ENCODE results near the gene CST1. TPM values are rescaled to one million over a fixed set of nuclear protein-coding genes. Genes with fewer than 3 reads are reported as not detected.
"Not testable (repeated sequence)": the region's sequence is repeated elsewhere in the genome, so short reads cannot be mapped to it uniquely, and the experiment has no call there.

Gene CST1, protein sequence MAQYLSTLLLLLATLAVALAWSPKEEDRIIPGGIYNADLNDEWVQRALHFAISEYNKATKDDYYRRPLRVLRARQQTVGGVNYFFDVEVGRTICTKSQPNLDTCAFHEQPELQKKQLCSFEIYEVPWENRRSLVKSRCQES
- total RNA-seq (2014; rRNA removed; shearing (Covaris generic)), result not detected in 2 replicates

GRCh38 chr20:23750786-23751185 is at the start of gene CST1:
TSS of gene CST1 (minus strand) at chr20:23750935. CDS start at chr20:23750866, 69 bp downstream.
- not testable (repeated sequence) for H3K27me3 ChIP-seq (replicated peaks); DNase-seq (ENCODE audit: low read depth in 1 of 2, low spot score in 2 of 2); H3K27ac ChIP-seq; H3K9me3 ChIP-seq (replicated peaks); H3K4me3 ChIP-seq; H3K36me3 ChIP-seq
- peaks cover 20% of the 10 kb centered on the region for H3K4me1 ChIP-seq (replicated peaks)

- not testable (repeated sequence) for H3K4me1 ChIP-seq (replicated peaks); H3K27ac ChIP-seq; H3K27me3 ChIP-seq (replicated peaks); H3K4me3 ChIP-seq; H3K36me3 ChIP-seq; H3K9me3 ChIP-seq (replicated peaks)
- DNase-seq (ENCODE audit: low read depth in 1 of 2, low spot score in 2 of 2), result peak; percentile 32 to 55
Measured at GRCh38 chr20:23799216-23799847, 48.6 kb upstream of the CST1 start.

GRCh38 chr20:23795526-23795925 is 44.8 kb upstream of the CST1 start:
- DNase-seq (ENCODE audit: low read depth in 1 of 2, low spot score in 2 of 2), result no peak
- H3K4me1 ChIP-seq (replicated peaks), result no peaks in the 10 kb centered on the region
- H3K4me3 ChIP-seq, result no peak overlapping the region
- H3K9me3 ChIP-seq (replicated peaks), result no peaks in the 10 kb centered on the region
- H3K36me3 ChIP-seq, result no peaks in the 10 kb centered on the region
- H3K27ac ChIP-seq, result no peak overlapping the region
- H3K27me3 ChIP-seq (replicated peaks), result no peaks in the 10 kb centered on the region

DNA sequence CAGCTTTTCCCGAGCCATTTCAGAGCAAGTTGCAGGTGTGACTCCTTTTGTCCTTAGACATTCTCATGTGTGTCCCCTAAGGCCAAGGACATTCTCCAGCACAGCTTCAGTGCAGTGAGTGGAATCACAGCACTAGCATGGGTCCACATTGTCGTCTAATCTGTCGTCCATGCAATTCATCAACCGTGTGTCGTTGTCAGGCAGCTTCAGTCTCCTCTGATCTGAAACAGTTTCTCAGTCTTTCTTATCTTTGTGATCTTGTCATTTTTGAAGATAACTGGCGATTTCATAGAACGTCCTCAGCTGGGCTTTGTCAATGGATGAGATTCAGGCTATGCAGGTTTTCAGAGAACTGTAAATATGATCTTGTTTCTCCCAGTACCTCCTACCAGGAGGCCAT is 44.1 kb upstream of the CST1 start:
- H3K4me1 ChIP-seq (replicated peaks), result no peaks in the 10 kb centered on the region
- no peak overlapping the region for H3K4me3 ChIP-seq
- DNase-seq (ENCODE audit: low read depth in 1 of 2, low spot score in 2 of 2), result no peak
- H3K36me3 ChIP-seq, result no peaks in the 10 kb centered on the region
- no peak overlapping the region for H3K27ac ChIP-seq
- no peaks in the 10 kb centered on the region for H3K27me3 ChIP-seq (replicated peaks)
- no peaks in the 10 kb centered on the region for H3K9me3 ChIP-seq (replicated peaks)

- H3K4me1 ChIP-seq (replicated peaks), result no peaks in the 10 kb centered on the region
- no peak overlapping the region for H3K4me3 ChIP-seq
- no peaks in the 10 kb centered on the region for H3K36me3 ChIP-seq
- DNase-seq (ENCODE audit: low read depth in 1 of 2, low spot score in 2 of 2), result no peak
- no peaks in the 10 kb centered on the region for H3K27me3 ChIP-seq (replicated peaks)
- H3K27ac ChIP-seq, result no peak overlapping the region
- no peaks in the 10 kb centered on the region for H3K9me3 ChIP-seq (replicated peaks)
Measured at GRCh38 chr20:23794065-23794464, 43.3 kb upstream of the CST1 start.

- Histone ChIP-seq H3K9me3 (replicated peaks) (no peaks in the 10 kb centered on the region), H3K4me3 (no peak overlapping the region), H3K27me3 (replicated peaks) (no peaks in the 10 kb centered on the region), H3K27ac (no peak overlapping the region), H3K36me3 (no peaks in the 10 kb centered on the region), H3K4me1 (replicated peaks) (no peaks in the 10 kb centered on the region)
- no peak for DNase-seq (ENCODE audit: low read depth in 1 of 2, low spot score in 2 of 2)
Measured at GRCh38 chr20:23783447-23783846, 32.7 kb upstream of the CST1 start.

- Histone ChIP-seq H3K4me1 (replicated peaks) (no peaks in the 10 kb centered on the region), H3K4me3 (no peak overlapping the region), H3K36me3 (no peaks in the 10 kb centered on the region), H3K27ac (no peak overlapping the region), H3K27me3 (replicated peaks) (no peaks in the 10 kb centered on the region), H3K9me3 (replicated peaks) (no peaks in the 10 kb centered on the region)
- DNase-seq (ENCODE audit: low read depth in 1 of 2, low spot score in 2 of 2), result peak in 1 of 2 experiments; percentile 9
Measured at GRCh38 chr20:23782366-23782983, 31.7 kb upstream of the CST1 start.

DNA sequence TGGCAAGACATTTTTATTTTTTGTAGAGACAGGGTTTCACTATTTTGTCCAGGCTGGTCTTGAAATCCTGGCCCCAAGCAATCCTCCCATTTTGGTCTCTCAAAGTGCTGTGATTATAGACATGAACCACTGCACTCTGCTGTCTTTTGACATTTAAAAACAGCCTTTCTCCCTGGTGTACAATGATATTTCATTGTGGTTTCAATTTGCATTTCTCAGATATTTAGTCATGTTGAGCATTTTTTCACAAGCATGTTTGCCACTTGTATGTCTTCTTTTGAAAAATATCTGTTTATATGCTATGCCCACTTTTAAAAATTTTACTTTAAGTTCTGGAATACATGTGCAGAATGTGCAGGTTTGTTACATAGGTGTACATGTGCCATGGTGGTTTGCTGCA is 27.9 kb upstream of the CST1 start:
- H3K4me3 ChIP-seq; H3K4me1 ChIP-seq (replicated peaks); H3K9me3 ChIP-seq (replicated peaks); H3K27me3 ChIP-seq (replicated peaks); DNase-seq (ENCODE audit: low read depth in 1 of 2, low spot score in 2 of 2); H3K36me3 ChIP-seq; H3K27ac ChIP-seq: not testable (repeated sequence)

DNA sequence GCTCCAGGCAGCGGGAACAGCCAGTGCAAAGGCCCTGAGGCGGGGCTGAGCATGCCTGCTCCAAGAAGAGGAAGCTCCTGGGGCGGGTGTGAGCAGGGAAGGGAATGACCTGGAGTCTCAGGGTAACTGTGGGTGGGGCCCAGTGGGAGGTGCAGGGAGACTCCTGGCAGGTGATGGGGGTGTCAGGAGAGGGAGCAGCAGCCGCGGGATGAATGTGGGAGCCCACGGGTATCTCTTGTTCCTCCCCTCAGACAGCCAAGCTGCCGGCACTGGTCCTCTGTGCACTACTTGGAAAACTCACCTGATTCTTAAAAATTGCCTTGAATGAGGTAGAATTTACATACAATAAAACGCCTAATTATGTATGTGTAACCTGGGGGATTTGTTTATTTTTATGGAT is 26.6 kb upstream of the CST1 start:
- H3K4me3 ChIP-seq; H3K4me1 ChIP-seq (replicated peaks); H3K36me3 ChIP-seq; DNase-seq (ENCODE audit: low read depth in 1 of 2, low spot score in 2 of 2); H3K27me3 ChIP-seq (replicated peaks); H3K9me3 ChIP-seq (replicated peaks); H3K27ac ChIP-seq: not testable (repeated sequence)

DNA sequence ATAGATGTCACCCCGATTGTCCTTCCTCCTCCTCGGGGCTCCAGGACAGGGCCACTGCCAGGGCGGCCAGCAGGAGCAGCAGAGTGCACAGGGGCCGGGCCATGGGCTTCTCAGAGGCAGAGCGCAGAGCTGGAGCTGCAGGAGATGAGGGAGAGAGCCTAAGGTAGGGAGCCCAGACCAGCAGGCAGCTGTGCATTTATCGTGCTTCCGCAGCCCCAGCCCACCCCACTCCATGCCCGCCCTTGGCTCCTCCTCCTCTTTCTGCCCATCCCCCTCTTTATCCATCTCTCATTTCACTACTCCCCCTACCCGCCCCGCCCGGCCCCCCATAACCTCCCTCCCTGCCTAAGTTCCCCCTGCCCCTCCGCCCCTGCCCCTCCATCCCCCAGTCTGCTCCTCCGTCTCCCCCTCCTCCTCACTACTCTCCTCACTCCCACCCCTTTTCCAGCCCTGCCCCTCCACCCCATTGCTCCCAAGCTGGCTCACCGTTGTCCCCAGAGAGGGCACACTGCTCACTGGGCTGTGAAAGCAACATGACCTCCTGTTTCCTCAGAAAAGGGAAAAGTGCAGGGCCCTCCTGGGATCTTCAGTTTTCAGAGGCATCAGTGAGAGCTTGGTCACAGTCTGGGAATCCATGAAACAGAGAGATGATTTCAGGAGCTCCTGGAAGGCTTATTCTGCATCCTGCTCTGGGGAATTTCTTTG is 25.5 kb upstream of the CST1 start:
- no peak overlapping the region for H3K4me3 ChIP-seq
- H3K4me1 ChIP-seq (replicated peaks), result no peaks in the 10 kb centered on the region
- no peak for DNase-seq (ENCODE audit: low read depth in 1 of 2, low spot score in 2 of 2)

DNA sequence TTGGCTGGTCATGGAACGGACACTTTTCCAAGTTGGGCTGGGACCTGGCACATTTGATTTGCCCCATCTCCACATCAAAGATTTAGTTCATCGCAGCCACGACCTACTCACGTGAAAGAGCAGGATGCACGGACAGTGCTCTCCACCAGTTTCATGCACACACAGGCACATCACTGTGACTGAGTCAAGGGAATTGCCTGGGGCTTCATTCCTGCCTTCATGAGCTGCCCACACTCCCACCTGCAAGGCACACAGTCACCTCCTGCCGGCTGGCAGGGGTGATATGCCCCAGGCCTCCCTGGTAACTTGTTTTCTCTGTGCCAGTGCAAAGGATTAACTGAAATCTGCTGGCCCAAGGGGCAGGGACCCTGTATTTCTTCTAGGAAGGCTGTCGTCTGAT is 23.3 kb upstream of the CST1 start:
- no peak for DNase-seq (ENCODE audit: low read depth in 1 of 2, low spot score in 2 of 2)
- Histone ChIP-seq H3K27ac (no peak overlapping the region), H3K4me1 (replicated peaks) (no peaks in the 10 kb centered on the region), H3K27me3 (replicated peaks) (0 out of 2 replicates have a peak, but pooled peaks cover 4% of the 10 kb centered on the region), H3K36me3 (no peaks in the 10 kb centered on the region), H3K9me3 (replicated peaks) (no peaks in the 10 kb centered on the region), H3K4me3 (no peak overlapping the region)

More for the DNA sequence above, 25.5 kb upstream of the CST1 start:
- Histone ChIP-seq H3K9me3 (replicated peaks) (no peaks in the 10 kb centered on the region), H3K36me3 (no peaks in the 10 kb centered on the region), H3K27ac (no peak overlapping the region), H3K27me3 (replicated peaks) (no peaks in the 10 kb centered on the region)

GRCh38 chr20:23773579-23773978 is 22.8 kb upstream of the CST1 start:
- Histone ChIP-seq H3K9me3 (replicated peaks) (no peaks in the 10 kb centered on the region), H3K27ac (no peak overlapping the region), H3K4me1 (replicated peaks) (no peaks in the 10 kb centered on the region), H3K27me3 (replicated peaks) (0 out of 2 replicates have a peak, but pooled peaks cover 4% of the 10 kb centered on the region), H3K36me3 (no peaks in the 10 kb centered on the region), H3K4me3 (no peak overlapping the region)
- no peak for DNase-seq (ENCODE audit: low read depth in 1 of 2, low spot score in 2 of 2)

DNA sequence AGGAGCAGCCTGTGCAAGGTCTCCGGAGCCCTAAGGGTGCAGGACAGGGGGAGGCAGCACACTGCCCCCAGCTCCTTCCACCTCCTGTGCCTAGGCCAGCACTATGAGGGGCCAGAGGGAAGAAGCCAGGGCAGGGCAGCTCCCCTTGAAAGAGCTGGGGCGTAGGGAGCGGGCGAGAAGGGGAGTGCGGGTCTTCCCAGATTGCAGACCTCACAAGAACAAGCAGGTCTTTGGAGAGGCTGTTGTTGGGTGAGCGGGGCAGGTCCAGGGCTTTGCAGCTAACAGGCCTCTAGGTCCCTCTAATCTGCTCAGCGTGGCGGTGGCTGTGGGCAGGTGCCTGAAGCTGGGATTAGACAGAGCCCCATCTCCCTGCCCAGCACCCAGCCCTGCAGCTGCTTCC is 22.4 kb upstream of the CST1 start:
- Histone ChIP-seq H3K9me3 (replicated peaks) (no peaks in the 10 kb centered on the region), H3K27ac (no peak overlapping the region), H3K4me3 (no peak overlapping the region), H3K27me3 (replicated peaks) (0 out of 2 replicates have a peak, but pooled peaks cover 4% of the 10 kb centered on the region), H3K36me3 (no peaks in the 10 kb centered on the region), H3K4me1 (replicated peaks) (no peaks in the 10 kb centered on the region)
- peak in 1 of 2 experiments; percentile 33 for DNase-seq (ENCODE audit: low read depth in 1 of 2, low spot score in 2 of 2)

- H3K27ac ChIP-seq, result no peak overlapping the region
- H3K27me3 ChIP-seq (replicated peaks), result 0 out of 2 replicates have a peak, but pooled peaks cover 4% of the 10 kb centered on the region
- no peaks in the 10 kb centered on the region for H3K36me3 ChIP-seq
- no peaks in the 10 kb centered on the region for H3K4me1 ChIP-seq (replicated peaks)
- no peaks in the 10 kb centered on the region for H3K9me3 ChIP-seq (replicated peaks)
- H3K4me3 ChIP-seq, result no peak overlapping the region
- DNase-seq (ENCODE audit: low read depth in 1 of 2, low spot score in 2 of 2), result no peak
Measured at GRCh38 chr20:23772074-23772473, 21.3 kb upstream of the CST1 start.

Measured in SJSA1 (cell line).